Stimulated activated CD4-positive, alpha-beta T cell treated with anti-CD3 and anti-CD28 coated beads, Interleukin-12 subunit alpha, Interleukin-12 subunit beta, amount 100 ng/mL, for 4 hours (primary cell): Measurements from ENCODE around the gene FDX1.
"Not testable (repeated sequence)": the region's sequence is repeated elsewhere in the genome, so short reads cannot be mapped to it uniquely, and the experiment has no call there.

Experiments
- DNase-seq: peaks from one replicate; pipeline ENCODE4 v3.0.0-alpha.2; 2020

FDX1 gene

GRCh38 chr11:110429731-110430266, at the start of gene FDX1:
TSS of gene FDX1 (plus strand) at chr11:110429948. CDS start at chr11:110430121, 173 bp downstream.
- peak; percentile 85 for DNase-seq

DNA sequence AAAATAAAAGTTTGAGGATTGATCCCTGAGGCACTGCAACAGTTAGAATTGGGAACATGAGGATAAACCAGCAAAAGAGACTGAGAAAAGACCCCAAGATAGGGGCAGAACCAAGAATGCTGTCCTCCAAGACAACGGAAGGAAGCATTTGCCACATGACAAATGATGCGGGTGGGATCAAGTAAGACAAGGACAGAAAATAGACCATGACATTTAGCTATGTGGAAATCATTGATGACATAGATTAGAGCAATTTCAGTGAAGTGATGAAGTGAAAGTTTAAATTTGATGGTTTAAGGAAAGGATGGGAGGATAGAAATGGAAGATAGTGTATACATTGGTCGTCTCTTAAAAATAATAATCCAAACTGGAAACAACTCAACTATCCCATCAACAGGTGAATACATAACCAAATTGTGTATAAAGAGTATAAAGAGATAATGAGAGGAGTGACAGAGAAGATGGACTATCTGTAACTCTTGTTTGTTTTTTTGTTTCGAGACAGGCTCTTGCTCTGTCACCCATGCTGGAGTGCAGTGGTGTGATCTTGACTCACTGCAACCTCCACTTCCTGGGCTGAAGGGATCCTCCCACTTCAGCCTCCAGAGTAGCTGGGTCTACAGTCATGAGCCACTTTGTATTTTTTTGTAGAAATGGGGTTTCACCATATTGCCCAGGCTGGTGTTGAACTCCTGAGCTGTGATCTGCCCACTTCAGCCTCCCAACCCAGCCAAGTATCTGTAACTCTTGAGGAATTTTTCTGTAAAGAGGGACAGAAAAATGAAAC, 48.7 kb upstream of the FDX1 start:
- no peak for DNase-seq

DNA sequence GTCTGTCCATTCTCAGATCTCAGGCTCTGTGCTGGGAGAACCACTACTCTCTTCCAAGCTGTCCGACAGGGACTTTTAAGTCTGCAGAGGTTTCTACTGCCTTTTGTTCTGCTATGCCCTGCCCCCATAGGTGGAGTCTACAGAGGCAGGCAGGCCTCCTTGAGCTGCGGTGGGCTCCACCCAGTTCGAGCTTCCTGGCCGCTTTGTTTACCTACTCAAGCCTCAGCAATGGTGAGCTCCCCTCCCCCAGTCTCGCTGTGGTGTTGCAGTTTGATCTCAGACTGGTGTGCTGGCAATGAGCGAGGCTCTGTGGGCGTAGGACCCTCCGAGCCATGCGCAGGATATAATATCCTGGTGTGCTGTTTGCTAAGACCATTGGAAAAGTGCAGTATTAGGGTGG, 41.5 kb upstream of the FDX1 start:
- not testable (repeated sequence) for DNase-seq

DNA sequence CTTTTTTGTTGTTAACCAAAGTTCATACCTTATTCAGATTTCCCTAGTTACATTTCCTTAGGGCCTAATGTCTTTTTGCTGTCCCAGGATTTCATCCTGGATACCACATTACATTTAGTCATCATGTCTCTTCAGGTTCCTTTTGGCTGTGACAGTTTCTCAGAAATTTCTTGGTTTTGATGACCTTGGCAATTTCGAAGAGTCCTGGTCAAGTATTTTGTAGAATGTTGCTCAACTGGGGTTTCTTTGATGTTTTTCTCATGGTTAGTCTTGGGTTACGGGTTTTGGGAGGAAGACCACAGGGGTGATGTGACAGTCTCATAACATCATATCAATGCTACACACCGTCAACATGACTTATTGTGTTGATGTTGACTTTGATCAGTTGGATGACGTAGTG, 39.8 kb upstream of the FDX1 start:
- no peak for DNase-seq

DNA sequence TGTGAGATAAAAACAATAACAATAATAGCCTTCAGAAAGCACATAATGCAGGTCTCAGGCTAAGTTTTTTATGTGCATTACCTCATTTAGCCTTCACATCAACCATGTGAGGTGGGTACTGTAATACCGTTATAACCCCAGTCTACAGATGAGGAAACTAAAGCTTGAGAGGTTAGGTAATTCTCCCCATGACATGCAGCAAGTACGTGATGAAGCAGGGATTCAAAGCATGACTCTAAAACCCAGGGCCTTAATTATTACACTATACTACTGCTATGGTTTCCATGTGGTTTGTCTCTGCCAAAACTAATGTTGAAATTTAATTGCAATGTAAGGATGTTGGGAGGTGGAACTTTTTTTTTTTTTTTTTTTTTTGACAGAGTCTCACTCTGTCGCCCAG, 37.7 kb upstream of the FDX1 start:
- DNase-seq: no peak

DNA sequence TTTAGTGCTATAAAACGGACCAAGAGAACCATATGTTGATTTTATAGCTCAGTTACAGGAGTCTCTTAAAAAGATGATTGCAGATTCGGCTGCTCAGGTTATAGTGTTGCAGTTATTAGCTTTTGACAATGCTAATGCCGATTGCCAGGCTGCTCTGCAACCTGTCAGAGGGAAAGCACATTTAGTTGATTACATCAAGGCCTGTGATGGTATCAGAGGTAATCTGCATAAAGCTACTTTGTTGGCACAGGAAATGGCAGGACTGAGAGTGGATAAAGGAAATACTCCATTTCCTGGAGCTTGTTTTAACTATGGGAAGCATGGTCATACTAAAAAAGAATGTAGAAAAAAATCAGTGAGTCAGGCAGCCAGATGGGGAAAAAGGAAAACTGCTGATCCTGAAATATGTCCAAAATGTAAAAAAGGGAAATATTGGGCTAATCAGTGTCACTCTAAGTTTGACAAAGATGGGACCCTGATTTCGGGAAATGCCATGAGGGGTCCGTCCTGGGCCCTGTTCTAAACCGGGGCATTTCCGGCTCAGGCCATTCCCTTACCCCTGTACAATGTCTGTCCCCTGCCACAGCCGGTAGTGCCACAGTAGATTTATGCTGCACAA, 32.0 kb upstream of the FDX1 start:
- DNase-seq: not testable (repeated sequence)

DNA sequence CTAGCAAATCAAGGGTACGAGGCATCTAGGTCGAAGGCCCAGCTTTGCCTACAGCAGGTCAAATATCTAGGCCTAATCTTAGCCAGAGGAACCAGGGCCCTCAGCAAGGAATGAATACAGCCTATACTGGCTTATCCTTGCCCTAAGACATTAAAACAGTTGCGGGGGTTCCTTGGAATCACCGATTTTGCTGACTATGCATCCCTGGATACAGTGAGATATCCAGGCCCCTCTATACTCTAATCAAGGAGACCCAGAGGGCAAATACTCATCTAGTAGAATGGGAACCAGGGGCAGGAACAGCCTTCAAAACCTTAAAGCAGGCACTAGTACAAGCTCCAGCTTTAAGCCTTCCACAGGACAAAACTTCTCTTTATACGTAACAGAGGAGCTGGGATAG, 26.2 kb upstream of the FDX1 start:
- DNase-seq: not testable (repeated sequence)

GRCh38 chr11:110405636-110406035, 24.1 kb upstream of the FDX1 start:
- not testable (repeated sequence) for DNase-seq

DNA sequence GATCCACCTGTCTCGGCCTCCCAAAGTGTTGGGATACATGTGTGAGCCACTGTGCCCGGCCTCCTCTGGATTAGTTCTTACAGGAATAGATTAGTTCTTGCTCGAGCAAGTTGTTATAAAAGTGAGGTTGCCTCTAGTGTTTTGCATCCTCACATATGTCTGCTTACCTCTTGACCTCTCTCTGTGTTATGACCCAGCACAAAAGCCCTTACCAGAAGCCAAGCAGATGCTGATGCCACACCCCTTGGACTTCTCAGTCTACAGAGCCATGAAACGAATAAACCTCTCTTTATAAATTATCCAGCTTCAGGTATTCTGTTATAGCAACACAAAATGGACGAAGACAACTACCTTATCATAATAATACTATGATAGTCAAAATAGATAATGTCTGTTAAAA, 22.4 kb upstream of the FDX1 start:
- no peak for DNase-seq

DNA sequence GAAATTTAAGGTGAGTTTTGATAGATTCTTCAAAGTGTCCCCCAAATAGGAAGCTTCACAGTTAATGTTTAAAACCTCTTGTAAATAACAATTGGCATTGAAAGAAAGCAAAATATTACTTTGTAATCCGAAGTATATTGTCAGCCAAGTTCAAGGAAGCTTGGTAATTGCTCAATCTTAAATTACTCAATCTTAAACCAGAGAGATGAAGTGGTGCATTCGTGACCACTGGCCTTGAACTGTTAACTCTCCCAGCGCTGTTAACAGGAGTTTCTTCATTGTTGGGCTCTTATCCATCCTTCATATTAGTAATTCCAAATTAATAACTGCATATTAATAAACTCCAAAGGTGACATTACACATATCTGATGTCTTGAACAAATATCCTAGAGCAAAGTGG, 20.6 kb upstream of the FDX1 start:
- DNase-seq: no peak

GRCh38 chr11:110410651-110411050, 19.1 kb upstream of the FDX1 start:
- no peak for DNase-seq

DNA sequence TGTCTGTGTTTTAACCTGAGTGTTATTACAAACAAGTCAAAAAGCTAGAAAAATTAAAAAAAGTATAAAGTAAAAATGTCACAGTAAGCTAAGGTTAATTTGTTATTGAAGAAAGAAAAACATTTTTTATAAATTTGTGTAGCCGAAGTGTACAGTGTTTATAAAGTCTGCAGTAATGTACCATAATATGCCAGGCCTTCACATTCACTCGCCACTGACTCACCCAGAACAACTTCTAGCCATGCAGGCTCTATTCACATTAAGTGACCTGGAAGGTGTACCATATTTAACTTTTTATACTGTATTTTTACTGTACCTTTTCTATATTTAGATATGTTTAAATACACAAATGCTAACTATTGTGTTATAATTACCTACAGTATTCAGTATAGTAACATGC, 14.7 kb upstream of the FDX1 start:
- DNase-seq: no peak

GRCh38 chr11:110421658-110422057, 8.1 kb upstream of the FDX1 start:
- not testable (repeated sequence) for DNase-seq

DNA sequence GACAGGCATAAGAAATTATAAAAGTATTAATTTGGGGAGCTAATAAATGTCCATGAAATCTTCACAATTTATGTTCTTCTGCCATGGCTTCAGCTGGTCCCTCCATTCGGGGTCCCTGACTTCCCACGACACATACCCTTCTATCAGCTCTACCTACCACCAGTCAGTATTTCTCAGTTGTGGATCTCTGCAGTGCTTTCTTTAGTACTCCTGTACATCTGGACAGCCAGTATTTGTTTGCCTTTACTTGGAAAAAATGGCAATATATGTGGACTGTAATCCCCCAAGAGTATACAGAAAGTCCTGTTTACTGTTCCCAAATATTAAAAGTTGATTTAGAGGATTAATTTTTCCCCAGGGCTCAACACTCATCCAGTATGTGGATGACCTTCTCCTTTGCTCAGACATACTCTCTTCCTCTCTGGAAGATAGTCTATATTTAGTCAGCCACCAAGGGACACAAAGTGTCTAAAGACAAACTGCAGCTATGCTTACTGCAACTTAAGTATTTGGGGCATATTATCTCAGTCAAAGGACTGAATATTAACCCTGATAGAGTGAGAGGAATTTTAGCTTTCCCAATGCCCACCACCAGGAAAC, 7.3 kb upstream of the FDX1 start:
- DNase-seq: no peak

DNA sequence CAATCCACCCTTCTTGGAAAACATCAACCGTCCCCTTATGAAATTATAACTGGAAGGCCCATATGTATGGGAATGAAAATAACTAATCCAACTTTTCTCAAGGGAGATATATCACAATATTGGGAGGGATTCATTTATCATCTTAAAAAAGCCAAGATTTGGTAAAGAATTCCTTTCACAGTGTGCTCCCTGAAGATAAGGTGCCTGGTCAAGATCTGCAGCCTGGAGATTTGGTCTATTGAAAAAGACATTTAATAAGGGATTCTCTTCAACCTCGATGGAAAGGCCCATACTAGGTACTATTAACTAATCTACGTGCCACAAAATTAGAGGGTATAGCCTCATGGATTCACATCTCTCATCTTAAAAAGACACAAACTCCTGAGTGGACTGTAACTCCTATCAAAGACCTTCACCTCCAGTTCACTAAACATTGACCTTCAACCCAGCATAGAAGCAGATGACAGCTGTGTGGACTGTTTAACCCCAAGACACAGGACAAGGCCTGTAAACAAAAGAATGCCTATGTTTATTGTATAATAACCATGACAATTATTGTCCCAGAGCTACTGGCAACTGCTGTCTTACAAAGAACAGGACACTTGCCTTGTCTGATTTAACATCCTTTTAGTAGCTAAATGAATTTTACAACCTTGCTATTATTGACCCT, 4.8 kb upstream of the FDX1 start:
- DNase-seq: no peak

- DNase-seq: no peak
Measured at GRCh38 chr11:110425751-110426545, 3.8 kb upstream of the FDX1 start.

- DNase-seq: no peak
Measured at GRCh38 chr11:110428040-110428439, 1.7 kb upstream of the FDX1 start.

- DNase-seq: no peak
Measured at GRCh38 chr11:110428956-110429730, 605 bp upstream of the FDX1 start.

DNA sequence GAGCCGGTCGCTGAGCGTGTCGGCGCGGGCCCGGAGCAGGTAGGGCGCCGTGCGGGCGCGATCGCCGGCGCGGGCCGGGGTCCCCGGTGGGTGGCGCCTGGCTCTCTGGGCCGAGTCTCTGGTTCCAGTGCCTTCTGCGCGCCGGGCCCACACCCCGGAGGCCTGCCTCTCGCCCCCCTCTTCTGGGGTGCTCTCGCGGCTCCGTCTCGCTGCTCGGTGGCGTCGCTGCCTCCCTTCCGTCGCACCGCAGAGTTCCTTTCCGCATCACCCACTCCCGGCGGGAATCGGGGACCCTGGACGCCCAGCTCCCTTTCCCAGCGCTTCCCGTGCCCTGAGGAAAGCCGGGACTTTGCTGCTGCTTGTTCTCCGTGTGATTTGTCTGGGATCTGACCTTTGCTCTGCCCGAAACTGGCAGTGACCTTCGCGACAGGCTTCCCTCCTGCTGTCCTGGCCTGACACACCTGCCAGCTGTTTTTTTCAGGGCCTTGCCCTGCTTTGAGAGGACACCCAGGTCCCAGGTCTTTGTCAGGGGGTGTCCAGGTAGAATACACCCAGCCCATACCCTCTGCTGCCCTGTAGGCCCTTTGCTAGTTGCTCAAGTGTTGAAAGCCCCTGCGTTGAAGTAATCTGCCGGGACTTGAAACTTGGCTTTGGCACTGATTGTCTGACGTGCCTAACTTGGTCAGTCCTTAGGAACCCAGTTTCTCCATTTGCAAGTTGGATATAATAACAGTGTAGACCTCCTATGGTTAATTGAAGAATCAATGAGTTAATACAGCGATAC, 711 bp downstream of the FDX1 start:
- no peak for DNase-seq

DNA sequence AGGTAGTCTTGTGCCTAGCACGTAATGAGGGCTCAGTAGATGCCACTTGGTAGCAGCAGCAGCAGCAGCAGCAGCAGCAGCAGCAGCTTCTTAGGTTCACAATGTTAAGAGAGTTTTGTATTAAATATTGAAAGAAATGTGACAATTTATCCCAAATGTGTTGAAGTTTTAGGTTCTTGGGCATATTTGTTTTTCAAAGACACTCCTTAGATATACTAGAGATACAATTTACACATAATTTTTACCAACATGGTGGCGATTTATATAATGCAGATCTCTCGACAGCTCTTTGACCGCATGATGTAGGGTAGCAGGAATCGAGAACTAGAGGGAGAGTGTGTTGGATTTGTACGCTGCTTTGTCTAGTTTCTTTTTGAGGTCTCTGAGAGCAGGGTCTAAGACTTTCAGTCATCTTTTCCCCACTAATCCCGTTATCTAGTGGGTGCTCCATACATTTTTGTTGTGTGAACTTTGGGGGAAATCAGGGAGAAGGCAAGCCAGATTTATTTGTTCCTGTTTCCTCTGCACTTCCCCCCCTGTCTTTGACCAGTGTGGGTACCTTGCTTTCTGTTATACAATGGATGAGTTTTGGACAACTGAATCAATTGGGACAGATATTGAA, 1.4 kb downstream of the FDX1 start:
- DNase-seq: no peak
